HG03575 (cell line): ENCODE results near the gene ZNF618.

Source experiments
- ATAC-seq: cut with Tn5 transposase; IDR thresholded peaks from one replicate; pipeline ENCODE4 v1.9.1; 2021; ENCODE audit not compliant: unreplicated experiment, insufficient number of reproducible peaks, low FRiP score; ENCODE audit errors: extremely low read depth

ZNF618 gene

DNA sequence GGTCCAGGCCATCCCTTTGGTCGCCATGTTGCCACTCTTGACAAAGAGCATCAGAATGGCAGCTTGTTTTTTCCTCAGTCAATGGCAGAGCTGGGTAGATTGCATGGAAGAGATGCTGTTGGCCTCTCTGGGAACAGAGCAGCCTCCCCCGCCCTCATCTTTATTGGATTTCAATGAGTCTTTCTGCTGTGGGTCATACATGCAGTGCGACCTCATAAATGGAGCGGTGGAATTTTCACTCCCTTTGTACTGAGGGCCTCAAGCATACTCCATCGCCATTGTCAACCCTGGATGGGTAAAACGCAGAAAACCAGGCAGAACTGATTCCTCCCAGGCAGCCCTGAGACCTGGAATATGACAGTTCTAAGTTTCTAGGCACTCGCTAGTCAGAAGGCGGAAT is 71.8 kb downstream of the ZNF618 start:
- ATAC-seq: no peak

DNA sequence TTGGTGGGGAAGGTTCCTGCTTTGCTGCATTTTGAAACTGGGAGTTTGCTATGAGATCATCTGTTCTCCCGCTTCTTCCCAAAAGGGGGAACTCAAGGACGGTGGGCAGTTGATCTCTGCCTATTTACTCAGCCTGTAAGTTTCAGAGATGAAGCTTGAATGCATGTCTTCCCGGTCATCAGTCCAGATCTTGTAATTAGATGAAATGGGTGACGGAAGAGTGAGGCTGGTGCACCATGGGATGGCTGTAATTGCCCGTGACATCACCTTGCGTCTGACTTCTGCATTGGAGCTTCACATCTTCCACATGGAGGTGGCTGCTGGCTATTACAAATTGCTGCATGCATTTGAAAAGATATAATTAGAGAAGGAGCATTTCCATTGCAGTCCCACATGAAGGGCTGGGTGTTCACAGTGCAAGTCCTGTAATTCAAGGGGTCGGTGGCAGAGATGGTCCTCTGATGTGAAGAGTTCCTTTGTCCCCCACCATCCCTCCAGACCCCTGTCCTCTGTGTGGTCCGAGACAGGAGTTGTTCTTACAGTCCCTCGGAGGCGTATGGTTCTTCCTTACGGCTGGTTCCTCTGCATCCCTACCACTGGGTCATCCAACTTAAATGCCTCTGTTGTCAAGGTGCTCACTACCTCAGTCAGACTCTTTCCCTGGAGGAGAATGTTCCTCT is 72.9 kb downstream of the ZNF618 start:
- no peak for ATAC-seq

DNA sequence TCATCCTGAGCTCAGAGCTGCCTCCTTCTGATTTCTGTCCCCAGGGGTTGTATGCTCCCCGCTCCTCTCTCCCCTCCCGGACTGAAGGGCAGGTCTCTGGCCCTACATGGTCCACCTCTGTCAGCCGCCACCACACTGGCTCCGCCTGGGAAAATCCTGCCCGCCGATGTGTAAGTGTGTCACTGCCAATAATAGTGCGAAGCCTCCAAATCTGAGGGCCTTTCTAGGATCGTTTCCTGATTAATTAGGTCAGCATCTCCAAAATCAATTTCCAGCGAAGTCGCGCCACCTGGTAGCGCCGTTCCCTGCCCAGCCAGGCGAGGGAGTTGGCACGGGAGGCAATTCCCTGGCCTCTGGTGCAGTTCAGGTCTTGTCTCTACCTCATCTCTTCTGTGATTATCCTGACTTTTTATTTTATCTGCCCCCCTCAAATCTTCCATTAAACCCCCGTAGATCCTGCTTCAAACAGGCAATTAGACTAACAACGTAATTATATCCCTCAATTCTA is 73.5 kb downstream of the ZNF618 start:
- ATAC-seq: no peak

DNA sequence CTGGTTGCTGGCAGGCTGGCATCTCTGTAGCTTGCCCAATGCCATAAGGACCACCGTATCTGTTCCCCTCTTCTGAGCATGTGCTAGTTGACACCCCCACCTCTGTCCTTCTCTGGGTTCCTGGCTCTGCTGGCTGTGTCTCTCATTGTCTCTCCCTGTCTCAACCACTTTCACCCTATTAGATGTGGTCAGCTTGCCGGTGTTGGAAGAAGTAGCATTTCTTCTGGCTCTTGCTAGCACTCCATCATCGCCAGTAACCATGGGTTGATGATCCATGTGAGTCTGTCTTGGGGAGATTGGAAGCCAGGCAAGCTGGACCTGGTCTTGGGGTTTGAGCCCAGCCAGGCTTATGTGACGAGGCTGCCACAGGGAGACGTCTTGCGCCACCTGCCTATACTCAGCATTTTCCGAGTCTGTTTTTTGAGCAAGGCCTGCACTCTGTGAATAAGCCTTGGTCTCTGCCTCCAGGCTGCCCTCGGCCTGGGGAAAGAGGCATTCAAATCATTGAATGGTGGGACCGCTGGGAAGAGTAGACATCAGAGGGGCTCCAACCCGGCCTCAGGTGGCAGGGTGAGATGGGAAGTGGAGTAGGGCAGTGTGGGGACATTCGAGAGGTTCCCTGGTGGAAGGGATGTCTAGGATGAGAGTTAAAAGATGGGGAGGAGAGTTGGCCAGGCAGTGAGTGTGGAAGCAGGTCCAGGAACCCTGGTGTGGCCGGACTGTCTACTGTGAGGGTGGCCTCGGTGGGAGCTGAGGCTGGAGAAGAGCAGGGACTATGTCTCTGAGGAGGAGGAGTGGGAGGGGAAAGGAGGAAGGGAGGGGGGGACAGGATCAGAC is 74.3 kb downstream of the ZNF618 start:
- ATAC-seq: no peak

DNA sequence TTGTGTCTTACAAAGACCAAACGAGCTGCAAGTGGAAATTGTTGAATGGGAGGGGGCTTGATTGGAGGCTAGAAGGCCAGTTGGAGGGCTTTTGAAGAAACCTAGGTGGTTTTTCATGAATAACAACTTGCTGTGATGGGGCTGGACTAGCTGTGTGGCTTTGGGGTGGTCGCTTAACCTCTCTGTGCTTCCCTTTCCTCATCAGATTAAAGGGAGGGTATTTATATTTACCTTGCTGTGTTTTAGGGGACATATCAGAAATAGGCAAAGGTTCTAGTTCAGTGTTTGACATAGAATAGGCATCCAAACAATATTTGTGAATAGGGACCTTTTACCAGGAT is 74.9 kb downstream of the ZNF618 start:
- ATAC-seq: no peak

DNA sequence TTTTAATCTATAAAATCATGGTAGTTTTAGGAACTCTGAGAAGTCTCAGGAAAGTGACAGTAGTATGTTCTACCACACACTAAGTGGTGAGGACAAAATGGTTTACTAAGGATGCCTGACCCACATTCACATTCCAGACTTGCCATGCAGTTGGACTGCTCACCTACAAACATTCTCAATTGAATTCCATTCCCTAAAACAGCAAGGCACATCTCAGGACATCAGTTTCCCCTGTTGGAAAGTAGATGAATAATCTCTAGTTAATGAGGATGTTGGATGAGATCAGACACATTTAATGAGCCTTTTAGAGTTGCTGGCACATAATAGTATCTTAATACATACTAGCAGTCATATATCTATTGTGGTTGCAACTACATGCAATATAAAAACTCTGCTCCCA is 76.6 kb downstream of the ZNF618 start:
- ATAC-seq: no peak

DNA sequence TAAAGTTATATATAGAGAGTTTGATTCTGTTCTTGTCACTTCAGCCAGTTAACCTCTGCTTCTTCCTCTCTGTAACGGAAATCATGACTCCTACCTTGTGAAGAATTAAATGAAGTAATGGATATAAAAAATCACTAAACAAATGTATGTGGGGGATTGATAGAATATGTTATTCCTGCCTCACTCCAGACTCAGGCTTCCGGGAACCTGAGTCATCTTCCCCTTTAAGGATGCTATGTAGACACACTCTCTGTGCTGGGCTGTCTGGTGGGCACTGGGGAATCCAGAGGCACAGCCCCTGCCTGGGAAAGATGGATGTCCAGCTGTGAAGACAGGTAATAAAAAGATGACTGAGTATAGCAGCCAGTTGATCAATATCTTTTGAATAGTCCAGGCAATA is 77.4 kb downstream of the ZNF618 start:
- ATAC-seq: no peak

DNA sequence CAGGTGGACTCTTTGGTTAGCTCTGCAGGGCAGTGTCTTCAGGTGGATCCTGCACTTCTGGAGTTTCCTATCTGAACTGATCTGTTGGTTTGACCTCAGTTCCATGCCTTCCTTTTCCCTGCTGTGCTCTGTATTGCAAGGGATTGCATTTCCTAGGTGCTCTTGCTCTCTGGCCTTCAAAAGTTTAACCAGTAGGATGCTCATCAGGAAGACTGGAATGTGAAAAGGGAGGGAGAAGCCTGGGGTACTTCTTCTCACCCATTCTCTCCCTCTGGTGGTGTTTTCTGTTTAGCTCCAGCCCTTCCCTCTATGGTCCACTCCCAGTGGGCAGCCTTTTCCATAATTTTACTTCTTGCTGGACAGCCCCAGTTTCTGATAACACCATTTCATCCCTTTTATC is 78.5 kb downstream of the ZNF618 start:
- ATAC-seq: no peak

DNA sequence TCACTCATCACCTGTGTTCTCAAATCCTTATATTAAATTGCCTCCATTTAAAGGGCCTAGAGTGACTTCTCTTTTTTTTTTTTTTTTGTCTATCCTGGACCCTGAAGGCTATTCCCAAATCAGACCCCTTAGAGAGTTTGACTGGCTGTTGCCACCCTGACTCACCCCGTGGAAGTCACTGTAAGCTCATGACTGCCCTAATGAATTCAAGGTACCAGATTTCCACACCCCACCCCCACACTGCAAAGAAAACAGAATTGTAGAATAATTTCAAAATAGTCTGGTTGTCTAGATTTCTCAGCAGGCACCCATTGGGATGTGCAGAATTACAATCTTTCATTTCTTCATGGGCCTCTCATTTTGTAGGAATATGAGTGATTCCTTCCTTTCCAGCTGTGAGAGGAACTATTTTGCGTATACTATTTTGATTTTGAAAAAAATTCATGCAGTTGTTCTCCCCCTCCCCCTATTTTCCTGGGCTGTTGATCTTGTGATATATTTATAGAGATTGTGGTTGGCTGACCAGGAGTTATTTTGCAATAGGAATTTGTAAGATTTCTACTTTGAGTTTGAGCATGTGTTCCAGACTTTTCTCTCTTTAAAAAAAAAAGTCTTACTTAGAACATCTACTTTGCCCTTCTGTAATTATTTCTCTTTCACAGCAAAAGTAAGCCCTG is 79.1 kb downstream of the ZNF618 start:
- no peak for ATAC-seq

DNA sequence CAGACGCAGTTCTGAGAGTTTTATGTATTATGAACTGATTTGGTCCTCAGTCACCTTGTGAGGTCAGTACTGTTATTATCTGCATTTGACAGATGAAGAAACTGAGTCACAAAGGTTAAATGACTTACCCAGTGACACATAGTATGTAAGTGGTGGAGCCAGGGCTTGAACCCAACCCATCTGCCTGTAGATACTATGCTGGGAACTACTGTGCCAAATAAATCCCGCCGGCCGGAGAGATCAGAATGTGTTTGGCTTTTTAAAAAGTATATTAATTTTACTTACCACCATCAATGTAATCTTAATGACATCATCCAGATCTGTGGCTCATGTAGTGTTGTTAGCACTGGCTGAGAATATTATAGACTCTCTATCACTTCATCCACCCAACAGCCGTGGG is 80.8 kb downstream of the ZNF618 start:
- ATAC-seq: no peak

DNA sequence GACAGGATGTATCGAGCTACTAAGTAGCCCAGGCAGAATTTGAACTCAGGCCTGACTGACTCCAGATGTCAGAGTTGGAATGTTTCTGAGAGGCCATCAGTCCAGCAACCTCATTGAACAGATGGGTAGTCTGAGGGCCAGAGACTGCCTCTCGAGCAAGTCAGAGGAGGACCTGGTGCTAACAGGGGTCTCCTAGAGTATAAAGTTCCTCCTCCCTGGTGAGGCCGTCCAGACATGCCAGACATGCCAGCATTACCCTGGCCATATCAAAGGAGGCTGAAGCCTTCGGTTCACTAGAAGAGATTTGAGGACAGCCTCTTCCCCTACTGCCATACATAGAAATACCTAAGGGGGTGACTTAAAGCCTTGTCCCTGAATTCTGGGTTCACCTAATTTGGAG is 81.2 kb downstream of the ZNF618 start:
- no peak for ATAC-seq

DNA sequence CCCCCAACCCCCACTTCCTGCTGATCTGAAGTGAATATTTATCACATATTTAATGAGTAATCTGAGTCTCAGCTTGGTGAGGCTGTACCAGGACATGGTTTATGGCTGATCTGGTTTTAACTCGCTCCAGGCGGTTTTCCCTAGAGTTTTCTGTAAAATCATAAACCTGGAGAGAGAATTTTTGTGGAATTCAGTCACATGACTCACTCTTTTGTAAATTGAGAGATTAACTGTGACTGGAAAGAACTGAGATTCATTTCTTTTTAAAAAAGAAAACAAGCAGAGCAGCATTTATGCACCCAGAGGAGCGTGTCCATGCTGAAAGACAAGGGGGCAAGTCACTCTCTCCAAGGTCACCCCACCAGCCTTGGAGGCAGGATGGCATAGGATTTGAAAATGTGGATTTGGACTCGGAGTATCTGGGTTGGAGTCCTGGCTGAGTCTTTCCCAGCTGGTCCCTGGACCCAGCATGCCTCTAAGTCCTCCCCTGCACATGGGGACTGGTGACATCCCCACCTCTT is 81.8 kb downstream of the ZNF618 start:
- ATAC-seq: no peak

DNA sequence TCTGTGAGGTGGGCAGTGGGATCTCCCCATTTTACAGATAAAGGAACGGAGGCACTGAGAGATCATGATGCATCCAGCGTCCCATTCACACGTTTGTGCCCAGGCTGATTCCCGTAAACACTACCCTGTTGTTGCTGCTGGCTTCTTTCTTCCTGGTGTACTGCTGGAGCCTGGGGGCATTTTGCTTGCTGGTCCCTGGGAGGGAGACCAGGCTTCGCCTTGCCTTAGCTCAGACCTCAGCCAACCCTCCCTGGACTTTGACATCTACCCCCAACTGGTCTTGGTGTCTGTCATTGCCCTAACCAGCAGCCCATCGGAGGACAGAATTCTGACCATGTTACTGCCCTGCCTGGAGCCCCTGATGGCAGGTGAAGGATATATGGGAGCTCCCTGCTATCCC is 82.4 kb downstream of the ZNF618 start:
- no peak for ATAC-seq

DNA sequence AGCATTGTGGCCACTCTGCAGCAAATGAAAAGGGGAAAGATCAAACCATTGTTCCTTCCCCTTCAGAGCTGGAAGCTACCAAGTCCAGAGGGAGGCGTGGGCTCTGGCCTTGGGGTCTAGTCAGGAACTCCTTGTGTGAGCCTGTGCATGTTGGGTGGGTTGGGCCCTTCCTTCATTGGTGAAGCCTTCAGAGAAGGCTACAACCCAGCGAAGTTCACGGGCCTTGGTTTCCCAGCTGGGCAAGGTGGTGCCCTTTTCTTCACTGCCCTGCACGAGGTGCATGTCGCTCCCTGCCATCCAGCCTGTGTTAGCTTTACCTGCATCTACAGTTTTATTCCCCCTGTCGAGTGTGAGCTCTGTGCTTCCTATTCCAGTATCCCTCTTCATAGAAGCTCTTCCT is 84.7 kb downstream of the ZNF618 start:
- no peak for ATAC-seq

DNA sequence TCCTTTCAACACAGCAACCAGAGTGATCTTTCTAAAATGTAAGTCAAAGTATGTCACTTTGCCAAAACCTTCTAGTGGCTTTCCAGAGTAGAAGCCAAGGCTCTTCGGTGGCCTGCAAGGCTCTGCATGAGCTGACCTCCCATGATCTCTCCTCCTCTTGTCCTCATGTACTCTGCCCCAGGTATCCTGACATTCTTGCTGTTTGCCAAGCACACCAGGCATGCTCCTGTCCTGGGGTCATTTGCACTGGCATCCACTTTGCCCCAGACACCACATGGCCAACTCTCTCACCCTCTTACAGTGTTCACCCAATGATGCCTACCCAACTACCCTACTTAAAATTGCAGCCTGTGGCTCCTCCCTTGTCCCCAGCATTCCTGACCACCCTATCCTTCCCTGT is 86.3 kb downstream of the ZNF618 start:
- ATAC-seq: no peak

DNA sequence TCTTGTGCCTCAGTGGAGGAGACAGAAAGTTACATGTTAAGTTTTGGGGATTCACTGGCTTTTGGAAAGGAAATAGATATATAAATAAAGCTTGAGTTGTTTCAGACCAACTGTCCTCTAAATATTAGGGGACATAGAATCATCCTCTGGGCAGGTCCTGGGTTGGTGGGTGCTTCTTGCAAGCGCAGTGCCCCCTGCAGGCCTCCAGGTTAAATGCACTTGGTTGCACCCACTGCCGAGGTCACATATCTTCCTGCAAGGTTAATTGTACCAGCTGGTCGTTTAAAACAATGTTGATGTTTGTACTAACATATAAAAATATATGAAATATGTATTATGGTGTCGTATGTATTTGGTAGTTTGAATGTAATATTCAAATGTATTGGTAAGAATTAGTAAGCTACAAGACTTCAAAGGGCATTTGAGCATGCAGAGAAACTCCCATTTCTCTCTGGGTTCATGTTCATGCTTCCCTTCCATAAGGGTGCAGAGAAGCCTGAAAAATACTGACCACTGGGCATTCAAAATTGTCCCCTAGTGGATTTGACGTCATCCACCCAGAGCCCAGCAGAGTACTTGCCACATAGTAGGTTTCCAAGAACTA is 87.0 kb downstream of the ZNF618 start:
- no peak for ATAC-seq

DNA sequence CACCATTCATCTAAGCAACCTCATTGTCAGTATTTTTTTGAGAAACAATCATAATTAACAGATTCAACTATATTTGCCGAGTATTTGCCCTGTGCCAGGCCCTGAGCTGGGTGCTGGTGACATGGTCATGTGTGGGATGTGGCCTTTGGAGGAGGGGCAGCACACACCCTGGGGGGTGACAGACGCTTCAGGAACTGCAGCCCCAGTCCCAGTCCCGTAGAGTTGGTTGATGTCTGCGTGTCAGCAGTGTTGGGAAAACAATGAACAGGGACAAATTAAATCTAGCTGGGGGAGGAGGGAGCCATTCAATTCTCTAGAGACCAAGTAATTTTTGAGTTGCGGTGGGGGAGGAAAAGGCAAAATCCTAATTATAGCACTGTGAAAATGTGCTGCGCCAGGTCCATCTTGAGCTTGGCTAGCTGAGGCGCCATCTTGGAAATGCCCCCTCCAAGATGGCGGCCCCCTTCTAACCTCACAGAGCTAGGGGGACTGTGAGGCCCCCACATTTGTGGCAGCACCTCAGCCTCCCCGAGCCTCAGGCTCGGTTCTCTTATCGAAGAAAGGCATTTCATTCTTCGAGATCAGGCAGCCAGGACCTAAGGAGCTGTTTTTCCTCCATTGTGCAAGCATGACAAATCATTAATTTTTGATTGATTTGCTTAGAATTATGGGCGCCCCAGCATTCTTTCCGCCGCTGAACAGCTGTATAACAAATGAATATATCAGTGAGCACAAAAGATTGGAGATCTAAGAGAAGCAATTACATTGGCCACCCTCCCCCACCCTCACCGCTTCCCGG is 87.8 kb downstream of the ZNF618 start:
- no peak for ATAC-seq

DNA sequence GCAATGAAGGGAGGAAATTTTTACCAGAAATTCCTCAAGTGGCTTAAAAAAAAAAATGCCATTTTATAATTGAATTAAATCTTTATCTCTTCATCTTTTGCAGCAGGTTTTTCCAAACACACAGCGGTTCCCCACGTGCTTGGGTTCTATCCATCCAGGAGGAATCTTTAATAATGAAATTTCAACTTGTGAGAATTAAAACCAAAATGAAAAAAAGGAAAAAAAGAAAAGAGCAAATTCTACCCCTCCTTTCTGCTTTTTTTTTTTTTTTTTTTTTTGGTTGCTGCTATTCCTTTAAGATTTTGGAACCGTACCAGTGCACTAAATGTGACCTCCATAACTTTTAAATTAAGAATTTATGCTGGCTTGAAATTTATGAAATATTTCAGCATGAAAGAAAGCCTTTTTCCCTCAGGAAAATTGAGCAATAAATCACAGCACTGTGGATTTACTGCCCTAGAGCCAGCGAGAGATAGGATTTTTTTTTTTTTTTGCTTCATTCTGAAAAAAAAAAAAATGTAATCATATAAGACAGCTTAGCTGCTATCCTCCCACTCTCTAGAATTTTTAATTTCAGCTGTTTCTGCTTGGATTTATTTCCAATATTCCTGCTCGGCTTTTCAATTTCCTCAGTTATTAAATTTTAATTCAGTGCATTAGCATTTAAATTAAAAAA is 88.5 kb downstream of the ZNF618 start:
- no peak for ATAC-seq
